HEK293 (cell line): ENCODE measurements around the gene CAV1.

ENCODE experiments used
- CTCF ChIA-PET: fragments of 350-600 bp; formaldehyde crosslinking; extraction: SDS; loops from one replicate; lab custom pipeline; 2021; ENCODE audit warnings: antibody characterized with exemption; lab: Yijun Ruan, JAX
- POLR2A ChIA-PET: fragments of 300-600 bp; formaldehyde crosslinking; extraction: SDS; loops from one replicate; lab custom pipeline; 2020; ENCODE audit warnings: antibody characterized with exemption, inconsistent platforms; lab: Yijun Ruan, JAX
- H3K27ac ChIP-seq: fragments of 200-500 bp; sonication (Bioruptor generic); 2 replicates; pipeline ENCODE4 v1.5.1; 2014; ENCODE audit warnings: low read depth, low read length, control low read depth, inconsistent platforms; ENCODE audit errors: extremely low read depth
- H3K36me3 ChIP-seq, 2 experiments: fragments of 200-500 bp in 1 of 2; sonication (Bioruptor generic) in 1 of 2; 1 replicate in 1 of 2; 2 replicates in 1 of 2; pipeline ENCODE4 v1.5.1; 2014 to 2017; ENCODE audit warnings: inconsistent platforms in 2 of 2, low read length in 2 of 2; ENCODE audit not compliant: control insufficient read depth in 2 of 2, insufficient read depth in 1 of 2
- H3K4me1 ChIP-seq: fragments of 200-500 bp; sonication (Bioruptor generic); 2 replicates; pipeline ENCODE4 v1.5.1; 2014; ENCODE audit warnings: mild to moderate bottlenecking, low read length, inconsistent platforms; ENCODE audit not compliant: control insufficient read depth, insufficient read depth
- H3K4me3 ChIP-seq: 2 replicates; pipeline ENCODE4 v1.5.1; 2011; ENCODE audit warnings: low read depth, mild to moderate bottlenecking, control low read depth, low read length, moderate library complexity
- H3K9me3 ChIP-seq: fragments of 200-500 bp; sonication (Bioruptor generic); 2 replicates; pipeline ENCODE4 v1.5.1; 2014; ENCODE audit warnings: low read depth, low read length, inconsistent platforms; ENCODE audit not compliant: control insufficient read depth, insufficient read depth
- FEZF1 ChIP-seq: fragments of 450-650 bp; formaldehyde crosslinking; IDR thresholded peaks from 2 replicates; pipeline ENCODE4 v1.5.1; 2016; ENCODE audit warnings: missing biosample characterization, missing genetic modification characterization
- GLI4 ChIP-seq: fragments of 450-650 bp; formaldehyde crosslinking; IDR thresholded peaks from 2 replicates; pipeline ENCODE4 v1.5.1; 2016; ENCODE audit warnings: missing biosample characterization, missing genetic modification characterization
- GLIS1 ChIP-seq: fragments of 450-650 bp; formaldehyde crosslinking; IDR thresholded peaks from 2 replicates; pipeline ENCODE4 v1.5.1; 2016; ENCODE audit warnings: missing biosample characterization, missing genetic modification characterization
- KLF10 ChIP-seq: fragments of 450-650 bp; IDR thresholded peaks from 2 replicates; pipeline ENCODE4 v1.5.1; 2018; ENCODE audit warnings: missing biosample characterization, mild to moderate bottlenecking, missing genetic modification characterization
- PRDM1 ChIP-seq: fragments of 450-650 bp; formaldehyde crosslinking; IDR thresholded peaks from 2 replicates; pipeline ENCODE4; 2016; ENCODE audit warnings: missing biosample characterization, missing genetic modification characterization
- REST ChIP-seq: fragments of 450-650 bp; formaldehyde crosslinking; IDR thresholded peaks from 2 replicates; pipeline ENCODE4 v1.5.1; 2016; ENCODE audit warnings: missing biosample characterization, missing genetic modification characterization
- ZNF248 ChIP-seq: fragments of 450-650 bp; formaldehyde crosslinking; IDR thresholded peaks from 2 replicates; pipeline ENCODE4 v1.5.1; 2017; ENCODE audit warnings: missing biosample characterization, missing genetic modification characterization
- ZNF350 ChIP-seq: fragments of 450-650 bp; formaldehyde crosslinking; IDR thresholded peaks from 2 replicates; pipeline ENCODE4 v1.5.0; 2017; ENCODE audit warnings: missing biosample characterization, mild to moderate bottlenecking, missing genetic modification characterization
- ZNF488 ChIP-seq: fragments of 450-650 bp; formaldehyde crosslinking; IDR thresholded peaks from 2 replicates; pipeline ENCODE4 v1.5.1; 2016; ENCODE audit warnings: missing biosample characterization, missing genetic modification characterization
- ZNF530 ChIP-seq: fragments of 450-650 bp; formaldehyde crosslinking; IDR thresholded peaks from 2 replicates; pipeline ENCODE4 v1.5.1; 2016; ENCODE audit warnings: low read depth, missing biosample characterization, missing genetic modification characterization
- ZNF654 ChIP-seq: fragments of 450-650 bp; formaldehyde crosslinking; IDR thresholded peaks from 2 replicates; pipeline ENCODE4 v1.5.1; 2016; ENCODE audit warnings: low read depth, missing biosample characterization, missing genetic modification characterization
- ZNF791 ChIP-seq: fragments of 450-650 bp; formaldehyde crosslinking; IDR thresholded peaks from 2 replicates; pipeline ENCODE4 v1.5.1; 2016; ENCODE audit warnings: missing biosample characterization, missing genetic modification characterization
- TF ChIP-seq, protein P1 (sequence below): fragments of 450-650 bp; formaldehyde crosslinking; IDR thresholded peaks from 2 replicates; pipeline ENCODE4 v1.5.1; 2016; ENCODE audit warnings: missing biosample characterization, missing genetic modification characterization
- TF ChIP-seq, protein P2 (sequence below): fragments of 450-650 bp; formaldehyde crosslinking; IDR thresholded peaks from 2 replicates; pipeline ENCODE4 v1.5.1; 2017; ENCODE audit warnings: missing biosample characterization, missing genetic modification characterization

Gene CAV1

DNA sequence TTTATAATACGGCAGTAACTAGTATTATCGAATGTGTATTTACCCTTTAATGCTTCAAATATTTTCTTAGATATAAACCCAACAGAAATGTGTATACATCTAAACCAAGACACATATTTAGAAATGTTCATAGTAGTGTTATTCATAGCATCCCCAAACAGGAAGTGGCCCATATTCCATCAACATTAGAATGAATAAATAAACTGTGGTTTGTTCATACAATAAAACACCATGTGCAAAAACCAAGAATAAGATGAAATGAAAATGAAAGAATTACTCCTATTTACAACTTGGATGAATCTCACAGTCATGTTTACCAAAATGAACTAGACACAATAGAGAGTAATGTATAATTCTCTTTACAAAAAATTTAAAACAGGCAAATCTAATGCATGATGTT, 34.5 kb upstream of the CAV1 start:
- ChIA-PET CTCF (no interaction called here), POLR2A (no interaction called here)
- Histone ChIP-seq H3K4me1 (no peaks in the 10 kb centered on the region), H3K27ac (no peak overlapping the region), H3K9me3 (no peaks in the 10 kb centered on the region), H3K36me3 (no peaks in the 10 kb centered on the region), H3K4me3 (no peak overlapping the region)
- TF ChIP-seq ZNF654 (tag by site-specific recombination) (no peak), ZNF488 (tag by site-specific recombination) (no peak), GLIS1 (tag by site-specific recombination) (no peak), ZNF791 (no peak), KLF10 (tag by site-specific recombination) (no peak), ZNF350 (tag by site-specific recombination) (no peak), ZNF248 (no peak), GLI4 (tag by site-specific recombination) (no peak), REST (tag by site-specific recombination) (no peak)
- TF ChIP-seq, protein P1, sequence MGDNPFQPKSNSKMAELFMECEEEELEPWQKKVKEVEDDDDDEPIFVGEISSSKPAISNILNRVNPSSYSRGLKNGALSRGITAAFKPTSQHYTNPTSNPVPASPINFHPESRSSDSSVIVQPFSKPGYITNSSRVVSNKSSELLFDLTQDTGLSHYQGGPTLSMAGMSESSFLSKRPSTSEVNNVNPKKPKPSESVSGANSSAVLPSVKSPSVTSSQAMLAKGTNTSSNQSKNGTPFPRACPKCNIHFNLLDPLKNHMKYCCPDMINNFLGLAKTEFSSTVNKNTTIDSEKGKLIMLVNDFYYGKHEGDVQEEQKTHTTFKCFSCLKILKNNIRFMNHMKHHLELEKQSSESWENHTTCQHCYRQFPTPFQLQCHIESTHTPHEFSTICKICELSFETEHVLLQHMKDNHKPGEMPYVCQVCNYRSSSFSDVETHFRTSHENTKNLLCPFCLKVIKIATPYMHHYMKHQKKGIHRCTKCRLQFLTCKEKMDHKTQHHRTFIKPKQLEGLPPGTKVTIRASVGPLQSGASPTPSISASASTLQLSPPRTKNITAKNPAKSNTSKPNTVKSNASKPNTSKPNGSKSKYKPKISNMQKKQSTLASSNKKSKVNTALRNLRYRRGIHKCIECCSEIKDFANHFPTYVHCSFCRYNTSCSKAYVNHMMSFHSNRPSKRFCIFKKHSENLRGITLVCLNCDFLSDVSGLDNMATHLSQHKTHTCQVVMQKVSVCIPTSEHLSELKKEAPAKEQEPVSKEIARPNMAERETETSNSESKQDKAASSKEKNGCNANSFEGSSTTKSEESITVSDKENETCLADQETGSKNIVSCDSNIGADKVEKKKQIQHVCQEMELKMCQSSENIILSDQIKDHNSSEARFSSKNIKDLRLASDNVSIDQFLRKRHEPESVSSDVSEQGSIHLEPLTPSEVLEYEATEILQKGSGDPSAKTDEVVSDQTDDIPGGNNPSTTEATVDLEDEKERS (tag by site-specific recombination), result no peak

DNA sequence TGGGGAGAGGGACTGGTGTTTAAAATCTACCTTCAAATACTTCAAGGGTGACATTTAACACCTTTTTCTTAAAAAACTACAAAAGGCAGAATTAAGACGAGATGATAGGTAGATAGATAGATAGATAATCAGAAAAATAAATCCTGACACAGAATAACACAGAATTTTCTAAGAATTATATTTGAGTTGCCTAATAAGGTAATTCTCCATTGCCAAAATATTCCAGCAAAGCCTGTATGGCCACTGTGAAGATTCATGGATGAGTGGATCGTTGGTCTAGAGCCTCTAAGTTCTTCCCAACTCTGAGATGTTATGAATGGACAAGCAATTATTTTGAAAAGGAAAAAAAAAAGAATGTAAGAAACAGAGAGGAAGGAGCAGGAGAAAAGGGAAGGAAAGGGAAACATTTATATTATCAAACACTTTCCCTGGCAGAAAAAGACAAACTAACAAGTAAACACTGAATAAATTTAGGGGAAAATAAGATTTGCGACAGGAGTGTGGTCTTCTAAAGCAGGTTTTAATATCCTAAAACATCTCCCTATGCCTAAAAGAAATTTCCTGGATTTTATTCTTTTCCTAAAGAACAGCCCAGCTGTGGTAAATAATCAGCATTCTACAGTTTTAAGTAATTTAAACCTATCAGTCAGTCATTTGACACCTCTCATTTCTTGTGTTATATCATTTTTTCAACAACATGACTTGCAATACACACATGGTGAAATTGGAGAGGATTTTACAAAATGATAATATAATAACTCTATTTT, 32.8 kb upstream of the CAV1 start:
- Histone ChIP-seq H3K4me1 (no peaks in the 10 kb centered on the region), H3K9me3 (no peaks in the 10 kb centered on the region), H3K36me3 (no peaks in the 10 kb centered on the region), H3K4me3 (no peak overlapping the region), H3K27ac (no peak overlapping the region)
- CTCF ChIA-PET, result interaction anchor here (0.6 to 0.7 kb wide), 3 partner anchors 40 to 259 kb away, joined by 3 read pairs; no protein-coding TSS in a partner anchor
- POLR2A ChIA-PET, result no interaction called here
- TF ChIP-seq ZNF530 (tag by site-specific recombination) (no peak), PRDM1 (tag by site-specific recombination) (peak; percentile 73), FEZF1 (tag by site-specific recombination) (0 out of 2 replicates have a peak, but pooled peaks have one; percentile 5)
- TF ChIP-seq, protein P2, sequence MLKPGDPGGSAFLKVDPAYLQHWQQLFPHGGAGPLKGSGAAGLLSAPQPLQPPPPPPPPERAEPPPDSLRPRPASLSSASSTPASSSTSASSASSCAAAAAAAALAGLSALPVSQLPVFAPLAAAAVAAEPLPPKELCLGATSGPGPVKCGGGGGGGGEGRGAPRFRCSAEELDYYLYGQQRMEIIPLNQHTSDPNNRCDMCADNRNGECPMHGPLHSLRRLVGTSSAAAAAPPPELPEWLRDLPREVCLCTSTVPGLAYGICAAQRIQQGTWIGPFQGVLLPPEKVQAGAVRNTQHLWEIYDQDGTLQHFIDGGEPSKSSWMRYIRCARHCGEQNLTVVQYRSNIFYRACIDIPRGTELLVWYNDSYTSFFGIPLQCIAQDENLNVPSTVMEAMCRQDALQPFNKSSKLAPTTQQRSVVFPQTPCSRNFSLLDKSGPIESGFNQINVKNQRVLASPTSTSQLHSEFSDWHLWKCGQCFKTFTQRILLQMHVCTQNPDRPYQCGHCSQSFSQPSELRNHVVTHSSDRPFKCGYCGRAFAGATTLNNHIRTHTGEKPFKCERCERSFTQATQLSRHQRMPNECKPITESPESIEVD (tag by site-specific recombination), result peak; percentile 66; the same call in 1 of the 2 replicates
